HepG2 (cell line): ENCODE data around the gene GATB. TPM values are rescaled to one million over a fixed set of nuclear protein-coding genes. Genes with fewer than 3 reads are reported as not detected.

ENCODE experiments used
- ATAC-seq: fragments of 200-7000 bp; cut with Tn5 transposase; 3 replicates; pipeline ENCODE4 v1.9.1; 2020; ENCODE audit warnings: mild to moderate bottlenecking, moderate library complexity
- BruUV-seq: library from RNA; stranded (reverse); fragments of 400-500 nt; replicated peaks from 2 replicates; lab custom pipeline; 2021; lab: Mats Ljungman, UMichigan
- CTCF ChIA-PET: fragments of 300-600 bp; formaldehyde crosslinking; extraction: SDS; loops from one replicate; lab custom pipeline; 2021; ENCODE audit warnings: low total read pairs, inconsistent platforms, low intra/inter-chr PET ratio; lab: Yijun Ruan, JAX
- POLR2A ChIA-PET: fragments of 350-600 bp; sonication (Branson Sonifier 250); formaldehyde crosslinking; loops from one replicate; lab custom pipeline; 2020; ENCODE audit warnings: antibody characterized with exemption, inconsistent platforms; lab: Yijun Ruan, JAX
- DNase-seq: peaks from one replicate; pipeline ENCODE4 v3.0.0-alpha.2; 2015; ENCODE audit warnings: low spot score
- FAIRE-seq: peaks from 3 replicates; lab custom pipeline; 2011; peaks lifted over from hg19 to GRCh38; lab: Jason Lieb, UNC
- H2AFZ ChIP-seq: one replicate; pipeline ENCODE4 v1.6.1; 2011; ENCODE audit warnings: low read length, inconsistent platforms
- H3K27ac ChIP-seq: fragments of 300-600 bp; 3 replicates; pipeline ENCODE4 v1.8.0; 2011; ENCODE audit warnings: mixed run types, mild to moderate bottlenecking, mixed read lengths, low read length, inconsistent platforms; ENCODE audit not compliant: insufficient read depth; ENCODE audit errors: extremely low read length
- H3K27me3 ChIP-seq, 2 experiments: fragments of 200-600 bp in 1 of 2; 2 replicates in 1 of 2; 3 replicates in 1 of 2; pipeline versions ENCODE4 v1.6.0 to v1.8.0; 2011; ENCODE audit warnings: low read length in 2 of 2, mild to moderate bottlenecking in 2 of 2, moderate library complexity in 2 of 2, inconsistent platforms in 1 of 2; ENCODE audit not compliant: insufficient read depth in 2 of 2, control insufficient read depth in 1 of 2
- H3K36me3 ChIP-seq, 2 experiments: fragments of 200-600 bp in 1 of 2; replicated peaks in 1 of 2; 2 replicates in 1 of 2; 3 replicates in 1 of 2; pipeline versions ENCODE4 v1.5.1 to v1.8.0; 2011; ENCODE audit warnings: low read length in 2 of 2, inconsistent platforms in 1 of 2; ENCODE audit not compliant: insufficient read depth in 2 of 2, control insufficient read depth in 1 of 2
- H3K4me1 ChIP-seq: 2 replicates; pipeline ENCODE4 v1.5.1; 2012; ENCODE audit warnings: low read length, inconsistent platforms; ENCODE audit not compliant: insufficient read depth
- H3K4me2 ChIP-seq: 2 replicates; pipeline ENCODE4 v1.6.0; 2011; ENCODE audit warnings: low read depth, low read length, inconsistent platforms
- H3K4me3 ChIP-seq, 3 experiments: fragments of 200-600 bp in 1 of 3; sonication (generic), shearing (Covaris generic) in 1 of 3; replicated peaks in 1 of 3; 2 replicates each; pipeline ENCODE4 v1.5.1; 2011 to 2016; ENCODE audit warnings: low read length in 3 of 3, inconsistent platforms in 2 of 3, low read depth in 2 of 3, mild to moderate bottlenecking in 2 of 3, control low read depth in 1 of 3, mixed read lengths in 1 of 3; ENCODE audit not compliant: insufficient read depth in 1 of 3
- H3K79me2 ChIP-seq: one replicate; pipeline ENCODE4 v1.6.1; 2011; ENCODE audit warnings: low read length, inconsistent platforms; ENCODE audit not compliant: insufficient read depth
- H3K9ac ChIP-seq: 2 replicates; pipeline ENCODE4 v1.6.0; 2011; ENCODE audit warnings: mild to moderate bottlenecking, low read depth, low read length, inconsistent platforms; ENCODE audit not compliant: insufficient read depth
- H3K9me3 ChIP-seq: 2 replicates; pipeline ENCODE4 v1.5.1; 2012; ENCODE audit warnings: mild to moderate bottlenecking, low read length
- H4K20me1 ChIP-seq: 2 replicates; pipeline ENCODE4 v1.6.0; 2011; ENCODE audit warnings: inconsistent platforms, mild to moderate bottlenecking, low read length, moderate library complexity; ENCODE audit not compliant: insufficient read depth
- SNRNP70 ChIP-seq: fragments of 200-400 bp; formaldehyde crosslinking; IDR thresholded peaks from 2 replicates; pipeline ENCODE4 v1.6.1; 2017; ENCODE audit warnings: mild to moderate bottlenecking, low read depth, low read length, moderate library complexity
- SRSF4 ChIP-seq: fragments of 200-400 bp; formaldehyde crosslinking; IDR thresholded peaks from one replicate; pipeline ENCODE4 v1.6.1; 2018; ENCODE audit warnings: mild to moderate bottlenecking, low read depth, low read length, moderate library complexity; ENCODE audit not compliant: poor library complexity, severe bottlenecking
- TGIF2 ChIP-seq: IDR thresholded peaks from 2 replicates; pipeline ENCODE4 v1.6.1; 2016; ENCODE audit warnings: control low read depth, missing compliant biosample characterization
- ZNF24 ChIP-seq: fragments of 450-650 bp; IDR thresholded peaks from 2 replicates; pipeline ENCODE4 v1.6.1; 2017; ENCODE audit warnings: antibody characterized with exemption, mild to moderate bottlenecking
- whole genome bisulfite sequencing: methylation state at CpG from one replicate; pipeline ENCODE4 v1.1.6; 2017; ENCODE audit warnings: low lambda C conversion rate; 5-methylcytosine and 5-hydroxymethylcytosine counted together
- in situ Hi-C: cut with HindIII; loops from 2 replicates; pipeline ENCODE4 v1.10.0; 2017; ENCODE audit warnings: low pct_unique_long_range_greater_than_20kb; ENCODE audit not compliant: extremely low pct_ligation_motif_present
- intact Hi-C: fragments of 100-400 bp; cut with micrococcal nuclease; formaldehyde crosslinking; loops from one replicate; pipeline ENCODE4 v1.10.0; 2022; ENCODE audit not compliant: unreplicated experiment
- polyA plus RNA-seq, 8 experiments: library from polyadenylated mRNA; depleted of rRNA in 3 of 8; stranded (reverse) in 7 of 8; unstranded in 1 of 8; fragments of >200 nt; fragmentation: Illumina TruSeq in 4 of 8; extraction: Trizol in 4 of 8; gene quantifications; 2 replicates each; pipeline versions ENCODE4 v1.2.1 to v1.2.3, GENCODE V29; 2011 to 2016; ENCODE audit warnings: low read depth in 4 of 8, missing spikeins in 1 of 8, mixed read lengths in 1 of 8; ENCODE audit not compliant: insufficient read depth in 1 of 8
- total RNA-seq, 5 experiments: library from RNA; depleted of rRNA; stranded (reverse); fragments of >200 nt; fragmentation: Illumina TruSeq; extraction: Trizol; gene quantifications; 2 replicates each; pipeline ENCODE4 v1.2.3, GENCODE V29; 2016; ENCODE audit warnings: low read depth in 1 of 5
- TF ChIP-seq, protein P1 (sequence below): sonication (generic); formaldehyde crosslinking; IDR thresholded peaks from 2 replicates; pipeline ENCODE4 v1.4.0; 2020; ENCODE audit warnings: mild to moderate bottlenecking, missing genetic modification reagents
- TF ChIP-seq, protein P2 (sequence below): sonication (generic); formaldehyde crosslinking; IDR thresholded peaks from 2 replicates; pipeline ENCODE4 v1.5.0; 2020; ENCODE audit warnings: mild to moderate bottlenecking, low read depth, missing genetic modification reagents, borderline replicate concordance
- TF ChIP-seq, protein P3 (sequence below): sonication (generic); formaldehyde crosslinking; IDR thresholded peaks from 2 replicates; pipeline ENCODE4 v1.4.0; 2020; ENCODE audit warnings: missing genetic modification reagents

GATB gene
- total and polyA plus RNA-seq, 2 of the 13 experiments (the other 11 are each of a cell fraction or from before 2014, with no cell fraction given), result 32.3 to 32.4 TPM

DNA sequence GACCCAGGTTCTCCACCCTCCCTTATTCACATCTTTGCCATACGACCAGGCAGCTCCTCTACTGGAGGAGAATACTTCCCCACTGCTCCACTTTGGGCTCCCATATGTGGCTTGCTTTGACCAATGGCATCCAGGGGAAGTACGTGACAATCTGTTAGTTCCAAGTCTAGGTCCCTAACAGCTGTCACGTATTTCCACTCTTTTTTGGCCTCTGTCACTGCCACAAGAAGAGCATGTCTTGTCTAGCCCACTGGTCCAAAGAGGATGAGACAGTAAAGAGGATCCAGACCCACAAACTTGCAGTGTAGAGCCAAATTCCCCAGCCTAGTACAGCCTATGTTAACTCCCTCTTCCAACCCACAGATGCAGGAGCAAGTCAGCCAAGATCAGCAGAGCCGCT lies 49.7 kb upstream of the GATB start:
- DNase-seq, result no peak
- FAIRE-seq, result no peak
- in situ Hi-C loops (no loop called here), intact Hi-C loops (no loop called here)
- ChIA-PET POLR2A (no interaction called here), CTCF (no interaction called here)
- Histone ChIP-seq H3K27ac (no peak overlapping the region), H3K9ac (no peak overlapping the region), H3K36me3 (no peaks in the 10 kb centered on the region), H3K27me3 (no peaks in the 10 kb centered on the region; a peak in 2 of 5 replicates), H2AFZ (no peak overlapping the region), H3K4me2 (no peak overlapping the region), H3K4me1 (no peaks in the 10 kb centered on the region), H3K4me3 (no peak overlapping the region), H3K79me2 (no peaks in the 10 kb centered on the region), H3K9me3 (no peaks in the 10 kb centered on the region), H4K20me1 (no peaks in the 10 kb centered on the region)
- no TSS peak for BruUV-seq
- 10% methylated on average over 4 of the region's 4 CpGs for WGBS
- TF ChIP-seq SRSF4, result no peak
- no peak for TF ChIP-seq TGIF2 (CRISPR knock-in tag)
- no peak for ATAC-seq

DNA sequence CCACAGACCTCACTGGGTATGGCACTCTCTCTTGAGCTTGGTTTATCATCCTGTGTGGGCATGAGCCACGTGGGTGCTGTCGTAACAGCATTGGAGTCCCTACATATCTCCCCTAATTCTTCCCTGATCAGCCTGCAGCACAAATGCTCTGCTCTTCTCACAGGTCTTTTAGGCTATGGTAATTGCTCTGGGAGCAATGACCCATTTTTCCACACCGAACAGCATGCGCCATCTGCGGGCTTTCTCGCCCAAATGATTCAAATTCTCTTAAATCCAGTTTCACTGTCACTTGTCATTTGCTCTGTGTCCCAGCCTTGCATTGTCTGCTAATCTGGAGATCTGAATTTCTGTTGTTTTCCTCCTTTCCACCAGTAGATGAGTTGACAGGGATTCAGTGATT lies 48.9 kb upstream of the GATB start:
- no TSS peak for BruUV-seq
- H3K27ac ChIP-seq, result no peak overlapping the region
- H3K79me2 ChIP-seq, result no peaks in the 10 kb centered on the region
- FAIRE-seq, result no peak
- H3K27me3 ChIP-seq, result no peaks in the 10 kb centered on the region; a peak in 2 of 5 replicates
- H3K4me3 ChIP-seq, result no peak overlapping the region
- H3K9me3 ChIP-seq, result no peaks in the 10 kb centered on the region
- DNase-seq, result no peak
- no peak for ATAC-seq
- ChIA-PET POLR2A (no interaction called here), CTCF (no interaction called here)
- TF ChIP-seq, protein P1, sequence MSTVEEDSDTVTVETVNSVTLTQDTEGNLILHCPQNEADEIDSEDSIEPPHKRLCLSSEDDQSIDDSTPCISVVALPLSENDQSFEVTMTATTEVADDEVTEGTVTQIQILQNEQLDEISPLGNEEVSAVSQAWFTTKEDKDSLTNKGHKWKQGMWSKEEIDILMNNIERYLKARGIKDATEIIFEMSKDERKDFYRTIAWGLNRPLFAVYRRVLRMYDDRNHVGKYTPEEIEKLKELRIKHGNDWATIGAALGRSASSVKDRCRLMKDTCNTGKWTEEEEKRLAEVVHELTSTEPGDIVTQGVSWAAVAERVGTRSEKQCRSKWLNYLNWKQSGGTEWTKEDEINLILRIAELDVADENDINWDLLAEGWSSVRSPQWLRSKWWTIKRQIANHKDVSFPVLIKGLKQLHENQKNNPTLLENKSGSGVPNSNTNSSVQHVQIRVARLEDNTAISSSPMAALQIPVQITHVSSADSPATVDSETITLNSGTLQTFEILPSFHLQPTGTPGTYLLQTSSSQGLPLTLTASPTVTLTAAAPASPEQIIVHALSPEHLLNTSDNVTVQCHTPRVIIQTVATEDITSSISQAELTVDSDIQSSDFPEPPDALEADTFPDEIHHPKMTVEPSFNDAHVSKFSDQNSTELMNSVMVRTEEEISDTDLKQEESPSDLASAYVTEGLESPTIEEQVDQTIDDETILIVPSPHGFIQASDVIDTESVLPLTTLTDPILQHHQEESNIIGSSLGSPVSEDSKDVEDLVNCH, result no peak
- TF ChIP-seq, protein P2, sequence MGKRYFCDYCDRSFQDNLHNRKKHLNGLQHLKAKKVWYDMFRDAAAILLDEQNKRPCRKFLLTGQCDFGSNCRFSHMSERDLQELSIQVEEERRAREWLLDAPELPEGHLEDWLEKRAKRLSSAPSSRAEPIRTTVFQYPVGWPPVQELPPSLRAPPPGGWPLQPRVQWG (CRISPR knock-in tag), result no peak
- TF ChIP-seq ZNF24 (no peak), SNRNP70 (no peak)
- TF ChIP-seq, protein P3, sequence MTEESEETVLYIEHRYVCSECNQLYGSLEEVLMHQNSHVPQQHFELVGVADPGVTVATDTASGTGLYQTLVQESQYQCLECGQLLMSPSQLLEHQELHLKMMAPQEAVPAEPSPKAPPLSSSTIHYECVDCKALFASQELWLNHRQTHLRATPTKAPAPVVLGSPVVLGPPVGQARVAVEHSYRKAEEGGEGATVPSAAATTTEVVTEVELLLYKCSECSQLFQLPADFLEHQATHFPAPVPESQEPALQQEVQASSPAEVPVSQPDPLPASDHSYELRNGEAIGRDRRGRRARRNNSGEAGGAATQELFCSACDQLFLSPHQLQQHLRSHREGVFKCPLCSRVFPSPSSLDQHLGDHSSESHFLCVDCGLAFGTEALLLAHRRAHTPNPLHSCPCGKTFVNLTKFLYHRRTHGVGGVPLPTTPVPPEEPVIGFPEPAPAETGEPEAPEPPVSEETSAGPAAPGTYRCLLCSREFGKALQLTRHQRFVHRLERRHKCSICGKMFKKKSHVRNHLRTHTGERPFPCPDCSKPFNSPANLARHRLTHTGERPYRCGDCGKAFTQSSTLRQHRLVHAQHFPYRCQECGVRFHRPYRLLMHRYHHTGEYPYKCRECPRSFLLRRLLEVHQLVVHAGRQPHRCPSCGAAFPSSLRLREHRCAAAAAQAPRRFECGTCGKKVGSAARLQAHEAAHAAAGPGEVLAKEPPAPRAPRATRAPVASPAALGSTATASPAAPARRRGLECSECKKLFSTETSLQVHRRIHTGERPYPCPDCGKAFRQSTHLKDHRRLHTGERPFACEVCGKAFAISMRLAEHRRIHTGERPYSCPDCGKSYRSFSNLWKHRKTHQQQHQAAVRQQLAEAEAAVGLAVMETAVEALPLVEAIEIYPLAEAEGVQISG (CRISPR knock-in tag), result no peak
- no peaks in the 10 kb centered on the region for H3K4me1 ChIP-seq
- no peak overlapping the region for H3K9ac ChIP-seq
- in situ Hi-C loops (no loop called here), intact Hi-C loops (no loop called here)
- H2AFZ ChIP-seq, result no peak overlapping the region
- H4K20me1 ChIP-seq, result no peaks in the 10 kb centered on the region
- 24% methylated on average over 6 of the region's 6 CpGs for WGBS
- no peaks in the 10 kb centered on the region for H3K36me3 ChIP-seq
- no peak overlapping the region for H3K4me2 ChIP-seq
